ENCODE measurements around the gene TTYH1.

Gene TTYH1

GRCh38 chr19:54484451-54484850, 69.2 kb downstream of the TTYH1 start:
- DNase-seq = no peak

- no peak for DNase-seq
Observed at GRCh38 chr19:54485851-54486250, 70.6 kb downstream of the TTYH1 start.
